Esophagus muscularis mucosa (tissue), 4 donors: Measurements from ENCODE around the gene PIP5K1B. TPM values are rescaled to one million over a fixed set of nuclear protein-coding genes. Genes with fewer than 3 reads are reported as not detected.

Experiments
- DNase-seq: peaks from one replicate; pipeline ENCODE4 v3.0.0-alpha.2; 2017; ENCODE audit errors: extremely low spot score
- H3K27ac ChIP-seq, 4 donors: fragments of 200-600 bp; sonication (generic); replicated peaks in 1 of 4; 1 replicate in 3 of 4; 2 replicates in 1 of 4; pipeline ENCODE4 v1.5.1; 2016 to 2019; ENCODE audit warnings: mild to moderate bottlenecking in 1 of 4
- H3K27me3 ChIP-seq, 4 donors: fragments of 200-600 bp; sonication (generic); one replicate each; pipeline versions ENCODE4 v1.5.1 to v1.6.0; 2016 to 2019
- H3K36me3 ChIP-seq, 4 donors: fragments of 200-600 bp; sonication (generic); one replicate each; pipeline ENCODE4 v1.5.1; 2016 to 2019
- H3K4me1 ChIP-seq, 4 donors: fragments of 200-600 bp; sonication (generic); one replicate each; pipeline ENCODE4 v1.5.1; 2016 to 2019
- H3K4me3 ChIP-seq, 4 donors: fragments of 200-600 bp; sonication (generic); 1 replicate in 2 of 4; 2 replicates in 2 of 4; pipeline ENCODE4 v1.5.1; 2016 to 2019; ENCODE audit warnings: mild to moderate bottlenecking in 4 of 4, moderate library complexity in 1 of 4
- H3K9me3 ChIP-seq, 4 donors: fragments of 200-600 bp; sonication (generic); 1 replicate in 3 of 4; 2 replicates in 1 of 4; pipeline ENCODE4 v1.5.1; 2016 to 2019
- CTCF ChIP-seq, 3 experiments: fragments of 200-600 bp in 2 of 3; fragments of 450-650 bp in 1 of 3; sonication (generic) in 2 of 3; IDR thresholded peaks; one replicate each; pipeline ENCODE4 v1.5.1; 2017 to 2019; ENCODE audit warnings: antibody characterized with exemption in 3 of 3, mild to moderate bottlenecking in 2 of 3, moderate library complexity in 1 of 3
- EP300 ChIP-seq: sonication (generic); formaldehyde crosslinking; IDR thresholded peaks from one replicate; pipeline ENCODE4 v1.6.1; 2017; ENCODE audit warnings: antibody characterized with exemption
- POLR2A ChIP-seq: fragments of 450-650 bp; IDR thresholded peaks from one replicate; pipeline ENCODE4 v1.6.1; 2017; ENCODE audit warnings: antibody characterized with exemption, moderate library complexity, mild to moderate bottlenecking, low read depth
- POLR2AphosphoS5 ChIP-seq, 2 donors: sonication (generic); formaldehyde crosslinking; IDR thresholded peaks; one replicate each; pipeline ENCODE4 v1.6.1; 2017; ENCODE audit warnings: antibody characterized with exemption in 2 of 2
- WGBS: methylation state at CpG from one replicate; pipeline ENCODE4 v1.1.5; 2018; 5-methylcytosine and 5-hydroxymethylcytosine counted together
- intact Hi-C: fragments of 100-400 bp; cut with DNase I; formaldehyde crosslinking; loops from one replicate; pipeline ENCODE4 v1.15.1; 2023
- total RNA-seq, 4 donors: library from RNA; depleted of rRNA; stranded (reverse); fragments of >200 nt; gene quantifications; one replicate each; pipeline versions ENCODE4 v1.1.0 to v1.2.1, GENCODE V29; 2016

Gene PIP5K1B
- total RNA-seq, 4 donors from 2014 or later, result 0.42 to 1.7 (median 1.2) TPM

- 80% methylated on average over 6 of the region's 6 CpGs for WGBS
- H3K27ac ChIP-seq, result no peak overlapping the region
- no peaks in the 10 kb centered on the region for H3K36me3 ChIP-seq
- no peak overlapping the region for H3K4me3 ChIP-seq
- DNase-seq, result no peak
- H3K27me3 ChIP-seq, result no peaks in the 10 kb centered on the region
- intact Hi-C loops, result no loop called here
- H3K4me1 ChIP-seq, result no peaks in the 10 kb centered on the region
- no peaks in the 10 kb centered on the region for H3K9me3 ChIP-seq
- TF ChIP-seq POLR2A (no peak), EP300 (no peak), POLR2AphosphoS5 (IDR thresholded peaks at IDR 0.05) (no peak), CTCF (IDR thresholded peaks at IDR 0.05) (no peak)
Observed at GRCh38 chr9:68931821-68932220, 226.8 kb downstream of the PIP5K1B start.

- DNase-seq, result no peak
- Histone ChIP-seq H3K27me3 (no peaks in the 10 kb centered on the region), H3K27ac (no peak overlapping the region), H3K4me3 (no peak overlapping the region), H3K9me3 (no peaks in the 10 kb centered on the region), H3K4me1 (no peaks in the 10 kb centered on the region), H3K36me3 (no peaks in the 10 kb centered on the region)
- TF ChIP-seq CTCF (IDR thresholded peaks at IDR 0.05) (no peak), EP300 (no peak), POLR2AphosphoS5 (IDR thresholded peaks at IDR 0.05) (no peak), POLR2A (no peak)
- intact Hi-C loops, result no loop called here
- 91% methylated on average over 1 of the region's 1 CpG for WGBS
Observed at GRCh38 chr9:68932458-68932857, 227.4 kb downstream of the PIP5K1B start.

- Histone ChIP-seq H3K36me3 (no peaks in the 10 kb centered on the region), H3K27ac (no peak overlapping the region), H3K9me3 (no peaks in the 10 kb centered on the region), H3K4me1 (no peaks in the 10 kb centered on the region), H3K4me3 (no peak overlapping the region), H3K27me3 (no peaks in the 10 kb centered on the region)
- no peak for DNase-seq
- intact Hi-C loops, result no loop called here
- 61% methylated on average over 4 of the region's 4 CpGs for WGBS
- no peak for TF ChIP-seq POLR2A
Observed at GRCh38 chr9:68933434-68934328, 228.6 kb downstream of the PIP5K1B start.

- H3K4me1 ChIP-seq, result no peaks in the 10 kb centered on the region
- intact Hi-C loops, result no loop called here
- no peaks in the 10 kb centered on the region for H3K36me3 ChIP-seq
- H3K27me3 ChIP-seq, result no peaks in the 10 kb centered on the region
- WGBS, result 19% methylated on average over 1 of the region's 1 CpG
- H3K9me3 ChIP-seq, result no peaks in the 10 kb centered on the region
- TF ChIP-seq CTCF (IDR thresholded peaks at IDR 0.05), result no peak
- TF ChIP-seq POLR2AphosphoS5 (IDR thresholded peaks at IDR 0.05), result no peak
- TF ChIP-seq POLR2A, result no peak
- TF ChIP-seq EP300, result no peak
- H3K27ac ChIP-seq, result no peak overlapping the region
- no peak for DNase-seq
- no peak overlapping the region for H3K4me3 ChIP-seq
Observed at GRCh38 chr9:68934329-68934644, 229.2 kb downstream of the PIP5K1B start.

GRCh38 chr9:68940573-68940972 is 235.5 kb downstream of the PIP5K1B start:
- no peak for DNase-seq
- H3K9me3 ChIP-seq, result no peaks in the 10 kb centered on the region
- peaks cover 0 to 5% (median 0%) of the 10 kb centered on the region in 4 donors for H3K4me1 ChIP-seq
- no peaks in the 10 kb centered on the region for H3K27me3 ChIP-seq
- no peak overlapping the region for H3K4me3 ChIP-seq
- no peak overlapping the region for H3K27ac ChIP-seq
- 86% methylated on average over 6 of the region's 6 CpGs for WGBS
- TF ChIP-seq EP300 (no peak), CTCF (IDR thresholded peaks at IDR 0.05) (no peak), POLR2AphosphoS5 (IDR thresholded peaks at IDR 0.05) (no peak), POLR2A (no peak)
- no peaks in the 10 kb centered on the region for H3K36me3 ChIP-seq
- intact Hi-C loops, result no loop called here
